GM23248 (cell line): ENCODE data around the gene L3MBTL1. TPM values are rescaled to one million over a fixed set of nuclear protein-coding genes. Genes with fewer than 3 reads are reported as not detected.

Experiments used
- DNase-seq: peaks from one replicate; pipeline ENCODE4 v3.0.0-alpha.2; 2015
- H2AFZ ChIP-seq: fragments of 200-600 bp; sonication (generic); 2 replicates; pipeline ENCODE4 v1.6.1; 2016; ENCODE audit warnings: antibody characterized with exemption
- H3F3A ChIP-seq: fragments of 200-600 bp; sonication (generic); 2 replicates; pipeline ENCODE4 v1.6.1; 2016; ENCODE audit warnings: mild to moderate bottlenecking, antibody characterized with exemption, mixed run types; ENCODE audit not compliant: insufficient read depth
- H3K27ac ChIP-seq: fragments of 200-600 bp; sonication (generic); 2 replicates; pipeline ENCODE4 v1.5.1; 2016; ENCODE audit warnings: mild to moderate bottlenecking
- H3K27me3 ChIP-seq: fragments of 200-600 bp; sonication (generic); replicated peaks from 2 replicates; pipeline ENCODE4 v1.6.1; 2016; ENCODE audit warnings: mild to moderate bottlenecking; ENCODE audit not compliant: insufficient read depth
- H3K36me3 ChIP-seq: fragments of 200-600 bp; sonication (generic); 2 replicates; pipeline ENCODE4 v1.6.1; 2016; ENCODE audit warnings: low read depth, mild to moderate bottlenecking
- H3K4me1 ChIP-seq: fragments of 200-600 bp; sonication (generic); 2 replicates; pipeline ENCODE4 v1.6.1; 2016; ENCODE audit warnings: mild to moderate bottlenecking; ENCODE audit not compliant: insufficient read depth
- H3K4me2 ChIP-seq: fragments of 200-600 bp; sonication (generic); one replicate; pipeline ENCODE4 v1.6.1; 2016; ENCODE audit warnings: mild to moderate bottlenecking; ENCODE audit not compliant: unreplicated experiment
- H3K4me3 ChIP-seq: fragments of 200-600 bp; sonication (generic); 2 replicates; pipeline ENCODE4 v1.5.1; 2016; ENCODE audit warnings: mild to moderate bottlenecking
- H3K79me2 ChIP-seq: fragments of 200-600 bp; sonication (generic); 2 replicates; pipeline ENCODE4 v1.6.1; 2016; ENCODE audit warnings: mild to moderate bottlenecking; ENCODE audit not compliant: insufficient read depth
- H3K9ac ChIP-seq: fragments of 200-600 bp; sonication (generic); 2 replicates; pipeline ENCODE4 v1.6.1; 2016; ENCODE audit warnings: mild to moderate bottlenecking
- H3K9me2 ChIP-seq: fragments of 200-600 bp; sonication (generic); 2 replicates; pipeline ENCODE4 v1.6.1; 2016; ENCODE audit warnings: mixed run types, mild to moderate bottlenecking, moderate library complexity; ENCODE audit not compliant: insufficient read depth
- H3K9me3 ChIP-seq: fragments of 200-600 bp; sonication (generic); one replicate; pipeline ENCODE4 v1.6.1; 2017; ENCODE audit warnings: low read depth
- H4K20me1 ChIP-seq: fragments of 200-600 bp; sonication (generic); 2 replicates; pipeline ENCODE4 v1.6.0; 2016; ENCODE audit not compliant: insufficient read depth
- EZH2 ChIP-seq: fragments of 200-600 bp; sonication (generic); IDR thresholded peaks from 2 replicates; pipeline ENCODE4 v1.6.1; 2018; ENCODE audit warnings: antibody characterized with exemption, mild to moderate bottlenecking; ENCODE audit not compliant: insufficient read depth, poor library complexity, severe bottlenecking
- EZH2phosphoT487 ChIP-seq: fragments of 200-600 bp; sonication (generic); IDR thresholded peaks from 2 replicates; pipeline ENCODE4 v1.6.1; 2018; ENCODE audit warnings: antibody characterized with exemption, moderate library complexity, mild to moderate bottlenecking, low read depth; ENCODE audit not compliant: insufficient read depth
- WGBS, 2 experiments: methylation state at CpG; one replicate each; pipeline ENCODE4 v1.1.6; 2015 to 2017; ENCODE audit warnings: low lambda C conversion rate in 2 of 2, low coverage in 1 of 2; ENCODE audit errors: missing lambda C conversion rate in 2 of 2; 5-methylcytosine and 5-hydroxymethylcytosine counted together
- in situ Hi-C: fragments of 300-500 bp; cut with MboI; formaldehyde crosslinking; loops from 2 replicates; pipeline ENCODE4 v1.15.0; 2020
- polyA plus RNA-seq: library from polyadenylated mRNA; unstranded; fragments of >200 nt; fragmentation: Nextera tagmentation; extraction: Ambion mirVana; gene quantifications from 2 replicates; pipeline ENCODE4 v1.2.1, GENCODE V29; 2016
- total RNA-seq: library from RNA; depleted of rRNA; stranded (reverse); fragments of >200 nt; shearing (Covaris generic); gene quantifications from 2 replicates; pipeline ENCODE4 v1.2.3, GENCODE V29; 2014

Gene L3MBTL1
- total and polyA plus RNA-seq, 2 experiments from 2014 or later: 0.22 to 0.35 TPM

GRCh38 chr20:43460172-43460829 lies 47.2 kb upstream of the L3MBTL1 start:
- Histone ChIP-seq H3K9ac (no peak overlapping the region), H3K4me2 (no peak overlapping the region), H2AFZ (no peak overlapping the region), H3K79me2 (peaks cover 74% of the 10 kb centered on the region), H3K4me3 (no peak overlapping the region), H3K27me3 (no peaks in the 10 kb centered on the region), H3K9me2 (no peaks in the 10 kb centered on the region), H3K36me3 (peaks cover 62% of the 10 kb centered on the region), H3K9me3 (no peaks in the 10 kb centered on the region), H4K20me1 (peaks cover 34% of the 10 kb centered on the region; the same call in 1 of the 2 replicates), H3K4me1 (peaks cover 17% of the 10 kb centered on the region; the same call in 1 of the 2 replicates), H3F3A (peaks cover 53% of the 10 kb centered on the region), H3K27ac (no peak overlapping the region)
- no peak for DNase-seq
- WGBS, 2 experiments: 93 to 94% methylated on average over 23 of the region's 23 CpGs
- TF ChIP-seq EZH2phosphoT487: no peak
- TF ChIP-seq EZH2: no peak
- in situ Hi-C loops: no loop called here

- H3K4me1 ChIP-seq: peaks cover 17% of the 10 kb centered on the region; the same call in 1 of the 2 replicates
- H3K4me3 ChIP-seq: no peak overlapping the region
- H3K9ac ChIP-seq: no peak overlapping the region
- no peak overlapping the region for H3K27ac ChIP-seq
- no peak for DNase-seq
- H3K27me3 ChIP-seq: no peaks in the 10 kb centered on the region
- H2AFZ ChIP-seq: no peak overlapping the region
- H3F3A ChIP-seq: peaks cover 57% of the 10 kb centered on the region
- no peaks in the 10 kb centered on the region for H3K9me2 ChIP-seq
- peaks cover 79% of the 10 kb centered on the region for H3K79me2 ChIP-seq
- H3K36me3 ChIP-seq: peaks cover 66% of the 10 kb centered on the region
- peaks cover 34% of the 10 kb centered on the region; the same call in 1 of the 2 replicates for H4K20me1 ChIP-seq
- in situ Hi-C loops: no loop called here
- TF ChIP-seq EZH2phosphoT487: no peak
- TF ChIP-seq EZH2: no peak
- no peak overlapping the region for H3K4me2 ChIP-seq
- no peaks in the 10 kb centered on the region for H3K9me3 ChIP-seq
- 86 to 87% methylated on average over 10 of the region's 10 CpGs for WGBS, 2 experiments
Observed at GRCh38 chr20:43460830-43461200, 46.7 kb upstream of the L3MBTL1 start.

GRCh38 chr20:43461894-43462659 lies 45.4 kb upstream of the L3MBTL1 start:
- Histone ChIP-seq H3K9ac (no peak overlapping the region), H3F3A (peaks cover 66% of the 10 kb centered on the region), H4K20me1 (peaks cover 34% of the 10 kb centered on the region; the same call in 1 of the 2 replicates), H2AFZ (no peak overlapping the region), H3K36me3 (peaks cover 73% of the 10 kb centered on the region), H3K27me3 (no peaks in the 10 kb centered on the region), H3K4me3 (no peak overlapping the region), H3K4me2 (no peak overlapping the region), H3K79me2 (peaks cover 83% of the 10 kb centered on the region), H3K27ac (no peak overlapping the region; the same call in 1 of the 2 replicates), H3K9me3 (no peaks in the 10 kb centered on the region), H3K9me2 (no peaks in the 10 kb centered on the region), H3K4me1 (peaks cover 17% of the 10 kb centered on the region; the same call in 1 of the 2 replicates)
- TF ChIP-seq EZH2phosphoT487 (no peak), EZH2 (no peak)
- no peak for DNase-seq
- in situ Hi-C loops: no loop called here
- WGBS, 2 experiments: 99 to 100% methylated on average over 3 of the region's 3 CpGs

- Histone ChIP-seq H3K4me3 (no peak overlapping the region), H3K79me2 (peaks cover 81% of the 10 kb centered on the region), H3K36me3 (peaks cover 82% of the 10 kb centered on the region), H3K9me3 (no peaks in the 10 kb centered on the region), H3K27ac (no peak overlapping the region), H3K27me3 (no peaks in the 10 kb centered on the region), H3K9ac (no peak overlapping the region), H4K20me1 (peaks cover 34% of the 10 kb centered on the region; the same call in 1 of the 2 replicates), H3K9me2 (no peaks in the 10 kb centered on the region), H3K4me2 (no peak overlapping the region), H2AFZ (no peak overlapping the region), H3F3A (peaks cover 72% of the 10 kb centered on the region), H3K4me1 (peaks cover 17% of the 10 kb centered on the region; the same call in 1 of the 2 replicates)
- in situ Hi-C loops: no loop called here
- 95 to 97% methylated on average over 4 of the region's 4 CpGs for WGBS, 2 experiments
- TF ChIP-seq EZH2phosphoT487: no peak
- TF ChIP-seq EZH2: no peak
- DNase-seq: no peak
Observed at GRCh38 chr20:43462660-43463526, 44.6 kb upstream of the L3MBTL1 start.
